ENCODE results near the gene COL1A2. TPM values are rescaled to one million over a fixed set of nuclear protein-coding genes. Genes with fewer than 3 reads are reported as not detected.

COL1A2 gene
- total RNA-seq, 1 experiment from 2014 or later: 81.2 TPM

GRCh38 chr7:94382746-94383145, 11.9 kb upstream of the COL1A2 start:
- Mint-ChIP-seq H3K36me3 (no peaks in the 10 kb centered on the region), H3K27me3 (ENCODE audit: low read depth) (no peaks in the 10 kb centered on the region), H3K27ac (no peak overlapping the region), H3K4me1 (no peaks in the 10 kb centered on the region; the same call in 1 of the 2 replicates), H3K4me3 (no peak overlapping the region), H3K9me3 (no peaks in the 10 kb centered on the region)
- ChIA-PET POLR2A (no interaction called here), CTCF (no interaction called here)
- TF ChIP-seq ZNF219 (CRISPR knock-in tag; IDR thresholded peaks at IDR 0.05; ENCODE audit: borderline replicate concordance): no peak
- no peak for TF ChIP-seq ZBTB21 (CRISPR knock-in tag; IDR thresholded peaks at IDR 0.05; ENCODE audit: borderline replicate concordance)
- no peak for TF ChIP-seq NFE2L1 (CRISPR knock-in tag; IDR thresholded peaks at IDR 0.05)
- TF ChIP-seq ZNF317 (CRISPR knock-in tag; IDR thresholded peaks at IDR 0.05; ENCODE audit: borderline replicate concordance, low read depth): no peak
- TF ChIP-seq FOXP4 (CRISPR knock-in tag; IDR thresholded peaks at IDR 0.05): no peak
- TF ChIP-seq ERG (CRISPR knock-in tag; IDR thresholded peaks at IDR 0.05): no peak
- no peak for TF ChIP-seq NR1H2 (CRISPR knock-in tag; IDR thresholded peaks at IDR 0.05)
- TF ChIP-seq ZNF425 (CRISPR knock-in tag; conservative IDR thresholded peaks at IDR 0.05): no peak
- TF ChIP-seq E2F1 (CRISPR knock-in tag; IDR thresholded peaks at IDR 0.05): no peak
- DNase-seq (ENCODE audit: low spot score) (no peak), ATAC-seq (no peak)

- ATAC-seq (peak; percentile 66), DNase-seq (ENCODE audit: low spot score) (no peak)
- H3K36me3 Mint-ChIP-seq: no peaks in the 10 kb centered on the region
- no peaks in the 10 kb centered on the region; the same call in 1 of the 2 replicates for H3K4me1 Mint-ChIP-seq
- CTCF ChIA-PET: interaction anchor here (1.1 to 1.3 kb wide), 2 partner anchors 11 to 95 kb away, joined by 5 to 6 read pairs; no protein-coding TSS in a partner anchor
- POLR2A ChIA-PET: no interaction called here
- no peak overlapping the region for H3K27ac Mint-ChIP-seq
- TF ChIP-seq NFE2L1 (CRISPR knock-in tag; IDR thresholded peaks at IDR 0.05) (no peak), OVOL2 (CRISPR knock-in tag; IDR thresholded peaks at IDR 0.05; ENCODE audit: borderline replicate concordance) (no peak), IRF2 (CRISPR knock-in tag; IDR thresholded peaks at IDR 0.05; ENCODE audit: borderline replicate concordance, low read depth) (no peak), TEAD4 (CRISPR knock-in tag; IDR thresholded peaks at IDR 0.05) (no peak), FOXK1 (CRISPR knock-in tag; IDR thresholded peaks at IDR 0.05) (no peak)
- H3K27me3 Mint-ChIP-seq (ENCODE audit: low read depth): no peaks in the 10 kb centered on the region
- H3K9me3 Mint-ChIP-seq: no peaks in the 10 kb centered on the region
- H3K4me3 Mint-ChIP-seq: no peak overlapping the region
Observed at GRCh38 chr7:94384315-94384714, 10.4 kb upstream of the COL1A2 start.

GRCh38 chr7:94386416-94386815, 8.3 kb upstream of the COL1A2 start:
- DNase-seq (ENCODE audit: low spot score) (no peak), ATAC-seq (no peak)
- Mint-ChIP-seq H3K27me3 (ENCODE audit: low read depth) (no peaks in the 10 kb centered on the region), H3K36me3 (no peaks in the 10 kb centered on the region), H3K4me1 (peaks cover 2% of the 10 kb centered on the region), H3K9me3 (no peaks in the 10 kb centered on the region), H3K27ac (no peak overlapping the region), H3K4me3 (no peak overlapping the region)
- ChIA-PET CTCF (interaction anchor here (1.8 kb wide), 1 partner anchor 97 kb away, joined by 4 read pairs; no protein-coding TSS in a partner anchor), POLR2A (no interaction called here)
- TF ChIP-seq ATF2 (CRISPR knock-in tag; IDR thresholded peaks at IDR 0.05; ENCODE audit: borderline replicate concordance, low read depth): no peak
- TF ChIP-seq ZNF425 (CRISPR knock-in tag; conservative IDR thresholded peaks at IDR 0.05): no peak
- TF ChIP-seq ETV6 (CRISPR knock-in tag; IDR thresholded peaks at IDR 0.05): no peak
- TF ChIP-seq SP1 (CRISPR knock-in tag; conservative IDR thresholded peaks at IDR 0.05): no peak
- TF ChIP-seq ZNF396 (CRISPR knock-in tag; IDR thresholded peaks at IDR 0.05; ENCODE audit: borderline replicate concordance): no peak
- TF ChIP-seq RELA (CRISPR knock-in tag; IDR thresholded peaks at IDR 0.05; ENCODE audit: borderline replicate concordance): no peak
- no peak for TF ChIP-seq TEAD4 (CRISPR knock-in tag; IDR thresholded peaks at IDR 0.05)
- no peak for TF ChIP-seq TEAD1 (CRISPR knock-in tag; IDR thresholded peaks at IDR 0.05)
- no peak for TF ChIP-seq EMX1 (CRISPR knock-in tag; IDR thresholded peaks at IDR 0.05)
- no peak for TF ChIP-seq ZNF671 (CRISPR knock-in tag; IDR thresholded peaks at IDR 0.05)

Measured in WTC11 (cell line).